H9 (cell line): ENCODE measurements around the gene VPS4A. TPM values are rescaled to one million over a fixed set of nuclear protein-coding genes. Genes with fewer than 3 reads are reported as not detected.

Experiments
- DNase-seq: peaks from one replicate; pipeline ENCODE4 v3.0.0-alpha.2; 2017
- H2AFZ ChIP-seq: one replicate; pipeline ENCODE4 v1.6.1; 2013; ENCODE audit warnings: mild to moderate bottlenecking, low read length, control low read depth, moderate library complexity
- H2AK5ac ChIP-seq: 2 replicates; pipeline ENCODE4 v1.6.1; 2013; ENCODE audit warnings: low read length, control low read depth, mixed read lengths; ENCODE audit not compliant: insufficient read length
- H2BK120ac ChIP-seq: one replicate; pipeline ENCODE4 v1.6.1; 2013; ENCODE audit warnings: low read depth, mild to moderate bottlenecking, low read length, control low read depth, inconsistent platforms; ENCODE audit not compliant: poor library complexity, severe bottlenecking
- H2BK12ac ChIP-seq: 2 replicates; pipeline ENCODE4 v1.6.1; 2013; ENCODE audit warnings: low read length, control low read depth, mixed read lengths, low read depth; ENCODE audit not compliant: insufficient read length
- H2BK15ac ChIP-seq: 2 replicates; pipeline ENCODE4 v1.6.1; 2013; ENCODE audit warnings: low read depth, low read length, control low read depth
- H2BK20ac ChIP-seq: one replicate; pipeline ENCODE4 v1.6.1; 2013; ENCODE audit warnings: low read depth, mild to moderate bottlenecking, low read length, control low read depth, inconsistent platforms; ENCODE audit not compliant: poor library complexity, severe bottlenecking
- H2BK5ac ChIP-seq: 2 replicates; pipeline ENCODE4 v1.6.1; 2013; ENCODE audit warnings: low read length, control low read depth, mixed read lengths; ENCODE audit not compliant: insufficient read length
- H3K14ac ChIP-seq: 2 replicates; pipeline ENCODE4 v1.6.1; 2013; ENCODE audit warnings: low read length, control low read depth; ENCODE audit not compliant: insufficient read depth
- H3K18ac ChIP-seq: 2 replicates; pipeline ENCODE4 v1.6.1; 2013; ENCODE audit warnings: low read depth, mild to moderate bottlenecking, mixed read lengths, low read length, control low read depth; ENCODE audit not compliant: insufficient read length
- H3K23ac ChIP-seq: 2 replicates; pipeline ENCODE4 v1.6.1; 2013; ENCODE audit warnings: low read length, control low read depth, mixed read lengths, low read depth; ENCODE audit not compliant: insufficient read length
- H3K23me2 ChIP-seq: 2 replicates; pipeline ENCODE4 v1.6.1; 2013; ENCODE audit warnings: low read depth, mild to moderate bottlenecking, mixed read lengths, low read length, control low read depth; ENCODE audit not compliant: insufficient read length, poor library complexity, severe bottlenecking
- H3K27ac ChIP-seq: 2 replicates; pipeline ENCODE4 v1.5.1; 2013; ENCODE audit warnings: low read length, control low read depth, mixed read lengths, low read depth; ENCODE audit not compliant: insufficient read length
- H3K27me3 ChIP-seq: 2 replicates; pipeline ENCODE4 v1.6.1; 2013; ENCODE audit warnings: low read length, control low read depth, inconsistent platforms; ENCODE audit not compliant: insufficient read depth
- H3K4ac ChIP-seq: 2 replicates; pipeline ENCODE4 v1.6.1; 2013; ENCODE audit warnings: low read depth, mild to moderate bottlenecking, control low read depth, inconsistent platforms, low read length, moderate library complexity
- H3K4me1 ChIP-seq: 2 replicates; pipeline ENCODE4 v1.6.1; 2013; ENCODE audit warnings: low read length, control low read depth, inconsistent platforms; ENCODE audit not compliant: insufficient read depth
- H3K4me2 ChIP-seq: 2 replicates; pipeline ENCODE4 v1.6.1; 2013; ENCODE audit warnings: low read length, control low read depth, mixed read lengths; ENCODE audit not compliant: insufficient read length, insufficient read depth
- H3K56ac ChIP-seq: 2 replicates; pipeline ENCODE4 v1.6.1; 2013; ENCODE audit warnings: low read depth, mild to moderate bottlenecking, mixed read lengths, low read length, control low read depth; ENCODE audit not compliant: insufficient read length
- H3K79me1 ChIP-seq: 2 replicates; pipeline ENCODE4 v1.6.1; 2013; ENCODE audit warnings: low read depth, mild to moderate bottlenecking, moderate library complexity, low read length, control low read depth, inconsistent platforms; ENCODE audit not compliant: insufficient read depth, poor library complexity, severe bottlenecking
- H3K79me2 ChIP-seq: 2 replicates; pipeline ENCODE4 v1.6.1; 2013; ENCODE audit warnings: low read length, control low read depth, inconsistent platforms; ENCODE audit not compliant: insufficient read depth
- H3K9ac ChIP-seq: 2 replicates; pipeline ENCODE4 v1.6.1; 2013; ENCODE audit warnings: low read length, control low read depth, mixed read lengths; ENCODE audit not compliant: insufficient read length; ENCODE audit errors: extremely low read depth
- H3K9me3 ChIP-seq: one replicate; pipeline ENCODE4 v1.6.1; 2013; ENCODE audit warnings: low read depth, low read length, inconsistent platforms; ENCODE audit not compliant: control insufficient read depth
- H3T11ph ChIP-seq: one replicate; pipeline ENCODE4 v1.6.1; 2013; ENCODE audit warnings: mild to moderate bottlenecking, low read length, control low read depth, inconsistent platforms
- H4K20me1 ChIP-seq: one replicate; pipeline ENCODE4 v1.6.1; 2013; ENCODE audit not compliant: control insufficient read depth, insufficient read length, insufficient read depth
- H4K5ac ChIP-seq: 2 replicates; pipeline ENCODE4 v1.6.1; 2013; ENCODE audit warnings: low read depth, mild to moderate bottlenecking, mixed read lengths, low read length, control low read depth; ENCODE audit not compliant: insufficient read length
- H4K8ac ChIP-seq: replicated peaks from 2 replicates; pipeline ENCODE4 v1.6.1; 2013; ENCODE audit warnings: low read length, control low read depth, mixed read lengths, low read depth; ENCODE audit not compliant: insufficient read length
- H4K91ac ChIP-seq: 2 replicates; pipeline ENCODE4 v1.6.1; 2013; ENCODE audit warnings: low read depth, mild to moderate bottlenecking, moderate library complexity, mixed read lengths, low read length, control low read depth; ENCODE audit not compliant: insufficient read length
- H3K27ac Mint-ChIP-seq, 3 experiments: 2 replicates in 2 of 3; 3 replicates in 1 of 3; pipeline ENCODE4 v1.8.0; 2020 to 2021; ENCODE audit warnings: mixed read lengths in 3 of 3, mild to moderate bottlenecking in 1 of 3, moderate library complexity in 1 of 3
- H3K27me3 Mint-ChIP-seq: 2 replicates; pipeline ENCODE4 v1.8.0; 2021; ENCODE audit warnings: low read depth, mild to moderate bottlenecking, moderate library complexity, mixed read lengths
- H3K36me3 Mint-ChIP-seq, 3 experiments: 2 replicates in 2 of 3; 3 replicates in 1 of 3; pipeline ENCODE4 v1.8.0; 2020 to 2021; ENCODE audit warnings: low read depth in 3 of 3, mixed read lengths in 3 of 3; ENCODE audit not compliant: insufficient read depth in 1 of 3
- H3K4me1 Mint-ChIP-seq, 2 experiments: 2 replicates each; pipeline ENCODE4 v1.8.0; 2020; ENCODE audit warnings: mixed read lengths in 2 of 2
- H3K4me3 Mint-ChIP-seq, 2 experiments: 2 replicates in 1 of 2; 3 replicates in 1 of 2; pipeline ENCODE4 v1.8.0; 2020 to 2021; ENCODE audit warnings: mild to moderate bottlenecking in 2 of 2, mixed read lengths in 2 of 2, moderate library complexity in 1 of 2
- H3K9me3 Mint-ChIP-seq, 2 experiments: 2 replicates in 1 of 2; 3 replicates in 1 of 2; pipeline ENCODE4 v1.8.0; 2020; ENCODE audit warnings: mild to moderate bottlenecking in 2 of 2, mixed read lengths in 2 of 2, moderate library complexity in 1 of 2
- CTCF ChIP-seq: fragments of 200-600 bp; sonication (generic); conservative IDR thresholded peaks from 3 replicates; pipeline ENCODE4 v1.8.0; 2021; ENCODE audit warnings: antibody characterized with exemption, mild to moderate bottlenecking
- WGBS: extraction: QIAGEN DNeasy Blood & Tissue Kit; methylation state at CpG from one replicate; pipeline ENCODE4 v1.1.7; 2013; ENCODE audit warnings: missing lambda C conversion rate, low lambda C conversion rate, mixed read lengths; ENCODE audit not compliant: insufficient read length; ENCODE audit errors: extremely low coverage; 5-methylcytosine and 5-hydroxymethylcytosine counted together
- total RNA-seq: library from RNA; stranded (reverse); gene quantifications from 2 replicates; pipeline ENCODE4 v1.2.1, GENCODE V29; 2021

The VPS4A gene
- total RNA-seq, 1 experiment from 2014 or later = 27.1 TPM

DNA sequence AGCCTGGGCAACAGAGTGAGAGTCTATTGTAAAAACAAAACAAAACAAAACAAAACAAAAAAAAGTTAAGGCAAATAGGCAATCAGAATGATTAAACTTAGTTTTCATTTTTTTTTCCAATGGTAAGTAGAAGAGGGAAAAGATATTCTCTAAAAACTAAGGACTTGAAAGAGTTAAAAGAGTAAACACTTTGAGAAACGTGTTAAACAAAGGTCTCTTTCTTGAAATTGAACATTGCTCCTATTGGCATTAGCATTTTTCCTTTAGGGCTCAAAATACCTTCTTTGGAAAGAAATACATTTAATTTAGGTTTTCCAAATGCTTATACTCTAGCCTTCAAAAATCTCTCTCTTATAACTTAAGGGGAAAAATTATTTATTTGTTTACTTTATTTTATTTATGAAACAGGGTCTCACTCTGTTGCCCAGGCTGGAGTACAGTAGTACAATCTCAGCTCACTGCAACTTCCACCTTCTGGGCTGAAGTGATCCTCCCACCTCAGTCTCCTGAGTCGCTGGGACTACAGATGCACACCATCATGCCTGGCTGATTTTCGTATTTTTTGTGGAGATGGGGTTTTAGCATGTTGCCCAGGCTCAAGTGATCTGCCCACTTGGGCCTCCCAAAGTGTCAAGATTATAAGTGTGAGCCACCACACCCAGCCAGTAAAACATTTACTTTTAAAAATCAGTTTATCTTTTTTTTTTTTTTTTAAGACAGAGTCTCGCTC, 44.7 kb upstream of the VPS4A start:
- no peaks in the 10 kb centered on the region for H3K27me3 Mint-ChIP-seq
- H3K23ac ChIP-seq = no peak overlapping the region
- WGBS = no CpG with 5 or more reads among the region's 4 CpGs

More for the DNA sequence above, 44.7 kb upstream of the VPS4A start:
- no peak overlapping the region for H3K18ac ChIP-seq
- H4K5ac ChIP-seq = no peak overlapping the region
- no peak overlapping the region for H2BK120ac ChIP-seq
- no peak overlapping the region for H4K8ac ChIP-seq
- Mint-ChIP-seq H3K4me1 (no peaks in the 10 kb centered on the region), H3K36me3 (peaks cover 14 to 24% (median 24%) of the 10 kb centered on the region in 3 experiments; a peak in 6 of 7 replicates), H3K9me3 (no peaks in the 10 kb centered on the region), H3K27ac (no peak overlapping the region), H3K4me3 (no peak overlapping the region)
- no peak overlapping the region for H2AFZ ChIP-seq
- no peaks in the 10 kb centered on the region for H3K79me2 ChIP-seq
- H2BK20ac ChIP-seq = no peak overlapping the region
- H3K23me2 ChIP-seq = no peaks in the 10 kb centered on the region
- no peaks in the 10 kb centered on the region for H3K9me3 ChIP-seq
- no peak overlapping the region for H3K27ac ChIP-seq
- no peaks in the 10 kb centered on the region for H3K79me1 ChIP-seq
- no peak overlapping the region for H3K4ac ChIP-seq
- H3K4me2 ChIP-seq = no peak overlapping the region
- H4K91ac ChIP-seq = no peak overlapping the region
- no peak overlapping the region for H3K56ac ChIP-seq
- no peak overlapping the region for H3K14ac ChIP-seq
- no peaks in the 10 kb centered on the region for H3K4me1 ChIP-seq
- H2BK12ac ChIP-seq = no peak overlapping the region
- no peak for TF ChIP-seq CTCF
- no peak overlapping the region for H3T11ph ChIP-seq
- H4K20me1 ChIP-seq = no peaks in the 10 kb centered on the region
- H2AK5ac ChIP-seq = no peak overlapping the region
- H2BK15ac ChIP-seq = no peak overlapping the region
- no peak for DNase-seq
- no peaks in the 10 kb centered on the region for H3K27me3 ChIP-seq
- H3K9ac ChIP-seq = no peak overlapping the region
- H2BK5ac ChIP-seq = no peak overlapping the region
